ENCODE measurements around the gene PAX5. TPM values are rescaled to one million over a fixed set of nuclear protein-coding genes. Genes with fewer than 3 reads are reported as not detected.

PAX5 gene
- total and polyA plus RNA-seq, 4 donors, result 0.08 to 2.3 (median 0.40) TPM

- ATAC-seq (ENCODE audit: insufficient read depth, low FRiP score), result no peak
- H3K9me3 ChIP-seq (ENCODE audit: control insufficient read depth in 4 of 4, insufficient read depth in 3 of 4, low read length in 3 of 4), result peaks cover 0 to 14% (median 6%) of the 10 kb centered on the region in 4 donors
- no peak overlapping the region for H3K27ac ChIP-seq (ENCODE audit: low read depth in 1 of 2, low read length in 1 of 2)
- peaks cover 0 to 5% (median 0%) of the 10 kb centered on the region in 5 donors for H3K4me1 ChIP-seq (ENCODE audit: control insufficient read depth in 5 of 5, insufficient read depth in 5 of 5, low read length in 5 of 5)
- H3K4me3 ChIP-seq, result no peak overlapping the region
- WGBS, 2 donors, result 83 to 90% methylated on average over 17 of the region's 17 CpGs
- H3K9ac ChIP-seq (ENCODE audit: insufficient read depth in 1 of 2, low read length in 2 of 2), result no peak overlapping the region
- no peaks in the 10 kb centered on the region for H3K36me3 ChIP-seq (ENCODE audit: control insufficient read depth in 4 of 4, insufficient read depth in 4 of 4, low read length in 4 of 4)
- TF ChIP-seq, protein P1, sequence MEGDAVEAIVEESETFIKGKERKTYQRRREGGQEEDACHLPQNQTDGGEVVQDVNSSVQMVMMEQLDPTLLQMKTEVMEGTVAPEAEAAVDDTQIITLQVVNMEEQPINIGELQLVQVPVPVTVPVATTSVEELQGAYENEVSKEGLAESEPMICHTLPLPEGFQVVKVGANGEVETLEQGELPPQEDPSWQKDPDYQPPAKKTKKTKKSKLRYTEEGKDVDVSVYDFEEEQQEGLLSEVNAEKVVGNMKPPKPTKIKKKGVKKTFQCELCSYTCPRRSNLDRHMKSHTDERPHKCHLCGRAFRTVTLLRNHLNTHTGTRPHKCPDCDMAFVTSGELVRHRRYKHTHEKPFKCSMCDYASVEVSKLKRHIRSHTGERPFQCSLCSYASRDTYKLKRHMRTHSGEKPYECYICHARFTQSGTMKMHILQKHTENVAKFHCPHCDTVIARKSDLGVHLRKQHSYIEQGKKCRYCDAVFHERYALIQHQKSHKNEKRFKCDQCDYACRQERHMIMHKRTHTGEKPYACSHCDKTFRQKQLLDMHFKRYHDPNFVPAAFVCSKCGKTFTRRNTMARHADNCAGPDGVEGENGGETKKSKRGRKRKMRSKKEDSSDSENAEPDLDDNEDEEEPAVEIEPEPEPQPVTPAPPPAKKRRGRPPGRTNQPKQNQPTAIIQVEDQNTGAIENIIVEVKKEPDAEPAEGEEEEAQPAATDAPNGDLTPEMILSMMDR (IDR thresholded peaks at IDR 0.05; ENCODE audit: control extremely low read depth, extremely low read depth), result no peak
- H3K27me3 ChIP-seq (ENCODE audit: control insufficient read depth in 3 of 3, insufficient read depth in 3 of 3, low read length in 2 of 3), result peaks cover 0 to 11% (median 0%) of the 10 kb centered on the region in 3 donors
- DNase-seq, result no peak
Observed at GRCh38 chr9:36797471-36798220, 236.4 kb downstream of the PAX5 start.

GRCh38 chr9:36796671-36797419 is 237.2 kb downstream of the PAX5 start:
- Histone ChIP-seq H3K27ac (ENCODE audit: low read depth in 1 of 2, low read length in 1 of 2) (no peak overlapping the region), H3K9ac (ENCODE audit: insufficient read depth in 1 of 2, low read length in 2 of 2) (no peak overlapping the region), H3K27me3 (ENCODE audit: control insufficient read depth in 3 of 3, insufficient read depth in 3 of 3, low read length in 2 of 3) (peaks cover 0 to 4% (median 0%) of the 10 kb centered on the region in 3 donors), H3K4me1 (ENCODE audit: control insufficient read depth in 5 of 5, insufficient read depth in 5 of 5, low read length in 5 of 5) (peaks cover 0 to 1% (median 0%) of the 10 kb centered on the region in 5 donors), H3K4me3 (no peak overlapping the region), H3K36me3 (ENCODE audit: control insufficient read depth in 4 of 4, insufficient read depth in 4 of 4, low read length in 4 of 4) (no peaks in the 10 kb centered on the region), H3K9me3 (ENCODE audit: control insufficient read depth in 4 of 4, insufficient read depth in 3 of 4, low read length in 3 of 4) (peaks cover 0 to 14% (median 6%) of the 10 kb centered on the region in 4 donors)
- TF ChIP-seq, protein P1 (IDR thresholded peaks at IDR 0.05; ENCODE audit: control extremely low read depth, extremely low read depth), result no peak
- no peak for DNase-seq
- ATAC-seq (ENCODE audit: insufficient read depth, low FRiP score), result no peak
- 85 to 88% methylated on average over 5 of the region's 5 CpGs for WGBS, 2 donors

DNA sequence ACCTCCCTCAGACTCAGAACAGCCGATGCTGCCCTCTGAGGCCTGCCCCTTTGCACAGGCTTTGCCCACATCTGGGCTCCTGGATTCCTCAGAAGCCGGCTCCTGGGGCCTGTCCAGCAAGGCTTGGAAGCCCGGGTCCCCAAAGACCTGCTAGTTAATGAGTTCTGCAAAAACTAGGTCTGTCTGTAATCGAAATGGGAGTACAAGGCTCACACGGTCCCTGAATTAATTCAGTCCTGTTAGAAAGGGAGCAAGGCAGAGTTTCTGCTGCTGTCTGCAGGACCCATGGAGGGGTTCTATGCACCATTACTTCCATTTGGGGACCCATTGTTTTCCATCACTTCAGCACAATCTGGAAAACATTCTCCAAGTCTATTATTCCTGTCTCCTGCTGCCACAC is 239.6 kb downstream of the PAX5 start:
- Histone ChIP-seq H3K9me3 (ENCODE audit: control insufficient read depth in 4 of 4, insufficient read depth in 3 of 4, low read length in 3 of 4) (peaks cover 0 to 11% (median 6%) of the 10 kb centered on the region in 4 donors), H3K27me3 (ENCODE audit: control insufficient read depth in 3 of 3, insufficient read depth in 3 of 3, low read length in 2 of 3) (no peaks in the 10 kb centered on the region), H3K9ac (ENCODE audit: insufficient read depth in 1 of 2, low read length in 2 of 2) (no peak overlapping the region), H3K36me3 (ENCODE audit: control insufficient read depth in 4 of 4, insufficient read depth in 4 of 4, low read length in 4 of 4) (no peaks in the 10 kb centered on the region), H3K27ac (ENCODE audit: low read depth in 1 of 2, low read length in 1 of 2) (no peak overlapping the region), H3K4me3 (no peak overlapping the region), H3K4me1 (ENCODE audit: control insufficient read depth in 5 of 5, insufficient read depth in 5 of 5, low read length in 5 of 5) (no peaks in the 10 kb centered on the region)
- ATAC-seq (ENCODE audit: insufficient read depth, low FRiP score), result no peak
- no peak for DNase-seq
- WGBS, 2 donors, result 79 to 87% methylated on average over 5 of the region's 5 CpGs
- TF ChIP-seq, protein P1 (IDR thresholded peaks at IDR 0.05; ENCODE audit: control extremely low read depth, extremely low read depth), result no peak
